Ovary (tissue), 9 donors: Measurements from ENCODE around the gene ZNF808. TPM values are rescaled to one million over a fixed set of nuclear protein-coding genes. Genes with fewer than 3 reads are reported as not detected.

Experiments used
- DNase-seq, 5 donors: peaks; one replicate each; pipeline ENCODE4 v3.0.0-alpha.2; 2019 to 2020
- H3K27ac ChIP-seq, 2 donors: fragments of 200-600 bp; one replicate each; pipeline versions ENCODE4 v1.5.1 to v1.8.0; 2019 to 2022
- H3K27me3 ChIP-seq: fragments of 200-600 bp; one replicate; pipeline ENCODE4 v1.8.0; 2022
- H3K36me3 ChIP-seq: fragments of 200-600 bp; sonication (generic); one replicate; pipeline ENCODE4 v1.5.1; 2019
- H3K4me1 ChIP-seq: one replicate; pipeline ENCODE4 v1.8.1; 2013; ENCODE audit warnings: mild to moderate bottlenecking, moderate library complexity; ENCODE audit not compliant: insufficient read depth
- H3K4me3 ChIP-seq: fragments of 200-600 bp; sonication (generic); one replicate; pipeline ENCODE4 v1.5.1; 2017
- H3K9me3 ChIP-seq, 2 donors: fragments of 200-600 bp in 1 of 2; sonication (generic) in 1 of 2; one replicate each; pipeline versions ENCODE4 v1.5.1 to v1.8.1; 2013 to 2019; ENCODE audit warnings: mild to moderate bottlenecking in 1 of 2, moderate library complexity in 1 of 2
- EP300 ChIP-seq: sonication (generic); formaldehyde crosslinking; IDR thresholded peaks from one replicate; pipeline ENCODE4 v1.6.1; 2017; ENCODE audit warnings: antibody characterized with exemption
- POLR2A ChIP-seq: fragments of 450-650 bp; IDR thresholded peaks from one replicate; pipeline ENCODE4 v1.6.1; 2017; ENCODE audit warnings: antibody characterized with exemption, mild to moderate bottlenecking, moderate library complexity
- WGBS, 3 donors: extraction: QIAGEN DNeasy Blood & Tissue Kit in 1 of 3; methylation state at CpG; one replicate each; pipeline versions ENCODE4 v1.1.5 to v1.1.7; 2013 to 2017; 5-methylcytosine and 5-hydroxymethylcytosine counted together
- intact Hi-C, 4 donors: fragments of 100-400 bp; cut with DNase I; formaldehyde crosslinking; loops; one replicate each; pipeline versions ENCODE4 v1.11.0 to v1.15.1; 2022 to 2023
- polyA plus RNA-seq, 2 donors: library from polyadenylated mRNA; stranded (reverse); fragments of 200-250 nt in 1 of 2; fragments of 350-450 nt in 1 of 2; fragmentation: Illumina TruSeq in 1 of 2; extraction: RNeasy Lipid Tissue Mini Kit (QIAGEN cat#74804) in 1 of 2; gene quantifications; one replicate each; pipeline ENCODE4 v1.2.3, GENCODE V29; 2013 to 2014
- total RNA-seq, 7 donors: library from RNA; depleted of rRNA in 2 of 7; stranded (reverse); fragments of >200 nt in 2 of 7; fragmentation: NEBNext Ultra II Directional in 3 of 7; extraction: Animal tissue kit (Norgen Biotek cat#: 25700) in 3 of 7; gene quantifications; one replicate each; pipeline versions ENCODE4 v1.1.0 to v1.2.4, GENCODE V29; 2016 to 2023
- TF ChIP-seq, protein P1 (sequence below), 3 donors: fragments of 450-650 bp in 2 of 3; fragments of 200-600 bp in 1 of 3; IDR thresholded peaks; one replicate each; pipeline versions ENCODE4 v1.5.1 to v1.8.0; 2016 to 2022; ENCODE audit warnings: antibody characterized with exemption in 3 of 3, mild to moderate bottlenecking in 1 of 3
- donor health status: DM: no; HTN: no; CAD: no; lungs with moderate emphysema.
- donor health status: DM: no; HTN: no; CAD: no.
- donor health status: Bipolar disorder and iron deficiency.
- donor health status: DM: yes; HTN: yes; CAD: no.
- donor health status: DM: no; HTN: no; CAD: no.
- donor health status: DM: yes; HTN: yes; CAD: no.

ZNF808 gene
- total and polyA plus RNA-seq, 9 donors: 6.0 to 26.4 (median 20.0) TPM

DNA sequence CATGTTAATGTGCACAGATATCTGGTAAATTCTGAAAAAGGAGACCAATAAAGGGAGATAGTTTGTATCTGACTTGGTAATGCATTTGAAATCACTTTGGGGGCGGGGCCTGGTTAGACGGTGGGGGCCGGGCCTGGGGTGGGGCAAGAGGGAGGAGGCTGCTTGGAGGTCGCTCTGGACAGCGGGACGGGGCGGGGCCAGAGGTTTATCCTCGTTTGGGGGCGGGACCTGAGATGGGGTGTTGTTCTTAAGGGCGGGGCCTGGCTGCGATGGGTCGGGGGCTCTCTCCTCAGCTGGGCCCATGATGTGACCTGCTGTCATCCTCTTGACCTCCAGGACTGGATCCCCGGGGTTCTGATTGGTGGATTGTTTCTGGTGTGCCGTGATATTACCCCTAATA, 4.9 kb upstream of the ZNF808 start:
- Histone ChIP-seq H3K36me3 (no peaks in the 10 kb centered on the region), H3K4me1 (no peaks in the 10 kb centered on the region), H3K9me3 (no peaks in the 10 kb centered on the region), H3K27ac (no peak overlapping the region), H3K4me3 (no peak overlapping the region), H3K27me3 (no peaks in the 10 kb centered on the region)
- TF ChIP-seq, protein P1, sequence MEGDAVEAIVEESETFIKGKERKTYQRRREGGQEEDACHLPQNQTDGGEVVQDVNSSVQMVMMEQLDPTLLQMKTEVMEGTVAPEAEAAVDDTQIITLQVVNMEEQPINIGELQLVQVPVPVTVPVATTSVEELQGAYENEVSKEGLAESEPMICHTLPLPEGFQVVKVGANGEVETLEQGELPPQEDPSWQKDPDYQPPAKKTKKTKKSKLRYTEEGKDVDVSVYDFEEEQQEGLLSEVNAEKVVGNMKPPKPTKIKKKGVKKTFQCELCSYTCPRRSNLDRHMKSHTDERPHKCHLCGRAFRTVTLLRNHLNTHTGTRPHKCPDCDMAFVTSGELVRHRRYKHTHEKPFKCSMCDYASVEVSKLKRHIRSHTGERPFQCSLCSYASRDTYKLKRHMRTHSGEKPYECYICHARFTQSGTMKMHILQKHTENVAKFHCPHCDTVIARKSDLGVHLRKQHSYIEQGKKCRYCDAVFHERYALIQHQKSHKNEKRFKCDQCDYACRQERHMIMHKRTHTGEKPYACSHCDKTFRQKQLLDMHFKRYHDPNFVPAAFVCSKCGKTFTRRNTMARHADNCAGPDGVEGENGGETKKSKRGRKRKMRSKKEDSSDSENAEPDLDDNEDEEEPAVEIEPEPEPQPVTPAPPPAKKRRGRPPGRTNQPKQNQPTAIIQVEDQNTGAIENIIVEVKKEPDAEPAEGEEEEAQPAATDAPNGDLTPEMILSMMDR (IDR thresholded peaks at IDR 0.05): no peak
- TF ChIP-seq POLR2A: no peak
- no peak for TF ChIP-seq EP300
- WGBS, 3 donors: 77 to 82% (median 81%) methylated on average over 14 of the region's 14 CpGs
- intact Hi-C loops: no loop called here
- DNase-seq: no peak

DNA sequence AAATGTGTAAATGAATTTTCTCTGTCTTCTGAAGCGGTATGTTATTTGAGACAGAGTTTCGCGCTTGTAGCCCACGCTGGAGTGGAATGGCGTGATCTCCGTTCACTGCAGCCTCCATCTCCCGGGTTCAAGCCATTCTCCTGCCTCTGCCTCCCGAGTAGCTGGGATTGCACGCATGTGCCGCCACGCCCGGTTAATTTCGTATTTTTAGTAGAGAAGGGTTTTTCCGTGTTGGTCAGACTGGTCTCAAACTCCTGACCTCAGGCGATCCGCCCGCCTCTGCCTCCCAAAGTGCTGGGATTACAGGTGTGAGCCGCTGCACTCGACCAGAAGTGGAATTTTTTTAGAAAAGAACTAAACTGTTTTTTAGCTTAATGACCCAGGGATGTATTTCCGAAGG, 3.4 kb upstream of the ZNF808 start:
- H3K36me3 ChIP-seq: no peaks in the 10 kb centered on the region
- no peak overlapping the region for H3K27ac ChIP-seq
- peaks cover 7% of the 10 kb centered on the region for H3K4me1 ChIP-seq
- H3K4me3 ChIP-seq: no peak overlapping the region
- no peak for TF ChIP-seq POLR2A
- no peak for TF ChIP-seq EP300
- TF ChIP-seq, protein P1 (IDR thresholded peaks at IDR 0.05): no peak
- WGBS, 3 donors: 87 to 92% (median 90%) methylated on average over 20 of the region's 20 CpGs
- H3K9me3 ChIP-seq: no peaks in the 10 kb centered on the region
- H3K27me3 ChIP-seq: no peaks in the 10 kb centered on the region
- intact Hi-C loops: no loop called here
- DNase-seq: no peak

DNA sequence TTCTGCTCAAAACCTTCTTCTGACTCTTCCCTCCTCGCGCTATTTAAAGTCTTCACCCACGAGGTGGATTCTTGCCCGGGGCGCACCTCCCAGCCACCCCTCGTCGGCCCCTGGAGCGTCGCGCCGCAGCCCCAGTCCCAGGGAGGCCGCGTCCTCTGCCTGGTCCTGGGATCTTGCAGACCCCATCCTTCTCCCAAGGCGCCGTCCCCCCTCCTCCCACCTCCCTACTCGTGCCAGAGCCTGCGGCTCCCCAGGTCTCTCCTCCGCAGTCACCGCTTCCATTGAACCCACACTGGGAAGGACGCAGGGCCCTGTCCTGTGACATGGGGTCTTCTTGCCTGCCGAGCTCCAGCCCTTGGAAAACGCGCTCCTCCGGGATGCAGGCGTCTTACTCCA, 486 bp downstream of the ZNF808 start:
- H3K4me1 ChIP-seq: peaks cover 7% of the 10 kb centered on the region
- no peaks in the 10 kb centered on the region for H3K9me3 ChIP-seq
- H3K4me3 ChIP-seq: peak overlapping the region; percentile 66
- TF ChIP-seq POLR2A: no peak
- TF ChIP-seq EP300: no peak
- TF ChIP-seq, protein P1 (IDR thresholded peaks at IDR 0.05): no peak
- no peaks in the 10 kb centered on the region for H3K27me3 ChIP-seq
- 0 to 2% (median 1%) methylated on average over 25 of the region's 25 CpGs for WGBS, 3 donors
- intact Hi-C loops: no loop called here
- peak; percentile 15 to 47 (median 37) for DNase-seq
- peak overlapping the region; percentile 11 to 76 for H3K27ac ChIP-seq
- H3K36me3 ChIP-seq: no peaks in the 10 kb centered on the region

DNA sequence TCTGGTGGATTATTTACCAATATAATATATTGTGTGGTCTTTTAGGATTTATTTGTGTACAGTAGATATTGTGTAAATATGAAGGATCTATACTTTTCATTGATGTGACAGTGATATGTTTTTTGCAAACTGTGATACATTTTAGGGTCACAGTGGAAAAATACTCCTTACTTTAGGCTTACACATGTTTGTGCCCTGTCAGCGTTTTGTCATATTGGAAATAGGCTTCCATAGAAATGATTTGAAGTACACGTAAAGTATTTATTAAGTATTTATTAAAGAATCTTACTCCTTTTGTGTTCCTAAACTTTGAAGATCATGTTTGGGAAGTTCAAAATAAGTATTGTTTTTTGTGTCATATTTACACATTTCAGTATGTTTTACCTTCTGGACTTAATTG, 5.0 kb downstream of the ZNF808 start:
- H3K27ac ChIP-seq: no peak overlapping the region
- H3K4me1 ChIP-seq: peaks cover 10% of the 10 kb centered on the region
- intact Hi-C loops: no loop called here
- H3K27me3 ChIP-seq: no peaks in the 10 kb centered on the region
- no peaks in the 10 kb centered on the region for H3K36me3 ChIP-seq
- TF ChIP-seq EP300 (no peak), POLR2A (no peak)
- TF ChIP-seq, protein P1 (IDR thresholded peaks at IDR 0.05): no peak
- 86 to 94% (median 92%) methylated on average over 2 of the region's 2 CpGs for WGBS, 3 donors
- no peaks in the 10 kb centered on the region for H3K9me3 ChIP-seq
- no peak for DNase-seq
- H3K4me3 ChIP-seq: no peak overlapping the region
